Muscle of arm (tissue), 12 donors: Measurements from ENCODE around the gene TMEM253. TPM values are rescaled to one million over a fixed set of nuclear protein-coding genes. Genes with fewer than 3 reads are reported as not detected.

ENCODE experiments used
- polyA plus RNA-seq, 12 donors: library from polyadenylated mRNA; unstranded; fragments of 120-200 nt; gene quantifications; one replicate each; pipeline ENCODE4 v1.2.1, GENCODE V29; 2013; ENCODE audit not compliant: insufficient read length in 12 of 12

The TMEM253 gene
- polyA plus RNA-seq, 12 donors, result 0.27 to 0.82 (median 0.52) TPM; not detected in 2

Other genes with a start within 250 kb of the TMEM253 start
- 1 to 10 TPM in 1 of 12 donors, under 1 TPM in 2, not detected in 9; 0.30 to 6.1 (median 0.63) TPM for gene RNASE3, start 209.7 kb upstream of the TMEM253 start, polyA plus RNA-seq
- 10 to 100 TPM in 1 of 12 donors, 1 to 10 TPM in 1, under 1 TPM in 7, not detected in 3; 0.40 to 13.3 (median 0.72) TPM for gene RNASE2, start 145.6 kb upstream of the TMEM253 start, polyA plus RNA-seq
- 10 to 100 TPM in 11 of 12 donors, not detected in 1; 41.2 to 84.2 (median 63.5) TPM for gene METTL17, start 111.1 kb upstream of the TMEM253 start, polyA plus RNA-seq
- gene SLC39A2, start 101.8 kb upstream of the TMEM253 start, polyA plus RNA-seq, result 1 to 10 TPM in 2 of 12 donors, under 1 TPM in 2, not detected in 8; 0.15 to 1.6 (median 0.81) TPM
- 100 to 1,000 TPM in 11 of 12 donors, not detected in 1; 110 to 226 (median 185) TPM for gene NDRG2, start 76.0 kb upstream of the TMEM253 start, polyA plus RNA-seq
- under 1 TPM in 10 of 12 donors, not detected in 2; 0.34 to 0.78 (median 0.59) TPM for gene TPPP2, start 70.8 kb upstream of the TMEM253 start, polyA plus RNA-seq
- gene RNASE13, start 66.3 kb upstream of the TMEM253 start, polyA plus RNA-seq, result under 1 TPM in 6 of 12 donors, not detected in 6; 0.14 to 0.31 (median 0.24) TPM
- gene RNASE7, start 58.7 kb upstream of the TMEM253 start, polyA plus RNA-seq, result under 1 TPM in 5 of 12 donors, not detected in 7; 0.11 to 0.40 (median 0.16) TPM
- gene RNASE8, start 43.2 kb upstream of the TMEM253 start, polyA plus RNA-seq, result not detected
- gene ARHGEF40, start 30.8 kb upstream of the TMEM253 start, polyA plus RNA-seq, result 100 to 1,000 TPM in 1 of 12 donors, 10 to 100 TPM in 11; 52.3 to 196 (median 66.0) TPM
- 10 to 100 TPM in 11 of 12 donors, not detected in 1; 11.1 to 32.5 (median 14.7) TPM for gene ZNF219, start 2.4 kb upstream of the TMEM253 start, polyA plus RNA-seq
- under 1 TPM in 2 of 12 donors, not detected in 10; 0.03 to 0.05 TPM for gene OR5AU1, start 55.0 kb downstream of the TMEM253 start, polyA plus RNA-seq
- 100 to 1,000 TPM in 11 of 12 donors, not detected in 1; 385 to 728 (median 453) TPM for gene HNRNPC, start 168.4 kb downstream of the TMEM253 start, polyA plus RNA-seq
- gene RPGRIP1, start 179.0 kb downstream of the TMEM253 start, polyA plus RNA-seq, result under 1 TPM in 10 of 12 donors, not detected in 2; 0.26 to 0.86 (median 0.50) TPM